GDM1 (cell line): ENCODE data around the gene B4GALT6.

Experiments used
- DNase-seq: peaks from one replicate; lab custom pipeline; 2025; lab: John Stamatoyannopoulos, UW

The B4GALT6 gene

GRCh38 chr18:31659576-31660177 is 24.7 kb downstream of the B4GALT6 start:
- DNase-seq: no peak

GRCh38 chr18:31658670-31659575 is 25.5 kb downstream of the B4GALT6 start:
- peak; percentile 45 for DNase-seq

GRCh38 chr18:31657823-31658669 is 26.3 kb downstream of the B4GALT6 start:
- DNase-seq: no peak

- DNase-seq: no peak
Measured at GRCh38 chr18:31656754-31657153, 27.6 kb downstream of the B4GALT6 start.

- DNase-seq: no peak
Measured at GRCh38 chr18:31655354-31655753, 29.0 kb downstream of the B4GALT6 start.

DNA sequence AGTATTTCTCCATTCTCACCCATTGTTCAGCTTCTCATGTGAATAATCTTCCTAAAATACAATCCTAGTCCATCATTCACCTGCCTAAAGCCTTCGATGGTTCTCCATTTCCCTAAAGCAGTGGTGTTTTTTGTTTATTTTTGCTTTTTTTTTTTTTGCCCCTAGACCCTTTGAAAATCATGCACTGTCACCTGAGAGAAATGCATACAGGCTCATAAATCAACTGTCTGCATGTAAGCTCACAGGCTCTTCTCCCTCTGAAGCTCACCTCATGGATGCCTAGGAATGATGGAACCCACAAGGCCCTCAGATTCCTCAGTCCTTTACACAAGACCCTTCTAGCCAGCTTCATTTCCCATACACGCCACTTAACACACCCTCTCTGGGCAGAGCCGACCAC is 31.5 kb downstream of the B4GALT6 start:
- no peak for DNase-seq

DNA sequence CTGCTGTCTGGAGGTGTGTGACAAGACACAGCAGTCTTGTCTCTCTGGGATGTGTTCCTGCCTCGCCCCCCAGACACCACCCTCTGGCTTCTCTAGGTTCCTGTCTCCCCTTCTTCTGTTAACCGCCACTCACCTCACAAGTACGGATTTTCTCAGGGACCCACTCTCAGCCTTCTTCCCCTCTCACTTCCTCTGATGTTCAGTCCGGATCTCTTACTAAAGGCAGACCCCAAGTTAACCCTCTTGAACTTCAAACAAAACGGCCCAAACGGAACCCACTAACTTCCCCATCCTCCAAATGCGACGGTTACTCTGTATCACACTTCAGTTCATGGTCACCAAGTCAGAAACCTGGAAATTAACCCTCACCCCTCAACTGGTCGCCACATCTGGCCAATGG is 32.0 kb downstream of the B4GALT6 start:
- peak; percentile 81 for DNase-seq

DNA sequence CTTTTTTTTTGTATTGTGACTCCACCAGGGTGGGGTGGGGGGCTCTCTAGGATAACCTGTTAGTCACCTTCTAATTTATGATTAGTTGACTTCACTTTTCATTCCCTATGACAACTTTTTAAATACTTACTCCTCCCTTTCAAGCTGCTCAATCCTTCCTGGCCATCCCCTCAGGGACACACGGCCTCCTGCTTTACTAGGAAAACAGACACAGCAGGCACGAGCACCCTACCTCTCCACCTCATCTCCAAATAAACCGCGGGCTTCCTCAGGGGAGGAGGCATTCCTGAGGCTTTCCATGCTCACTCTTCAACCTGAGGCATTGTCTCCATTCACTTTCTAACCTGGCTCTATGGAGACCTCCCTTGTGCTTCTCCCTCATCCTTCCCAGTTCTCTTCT is 33.0 kb downstream of the B4GALT6 start:
- no peak for DNase-seq

DNA sequence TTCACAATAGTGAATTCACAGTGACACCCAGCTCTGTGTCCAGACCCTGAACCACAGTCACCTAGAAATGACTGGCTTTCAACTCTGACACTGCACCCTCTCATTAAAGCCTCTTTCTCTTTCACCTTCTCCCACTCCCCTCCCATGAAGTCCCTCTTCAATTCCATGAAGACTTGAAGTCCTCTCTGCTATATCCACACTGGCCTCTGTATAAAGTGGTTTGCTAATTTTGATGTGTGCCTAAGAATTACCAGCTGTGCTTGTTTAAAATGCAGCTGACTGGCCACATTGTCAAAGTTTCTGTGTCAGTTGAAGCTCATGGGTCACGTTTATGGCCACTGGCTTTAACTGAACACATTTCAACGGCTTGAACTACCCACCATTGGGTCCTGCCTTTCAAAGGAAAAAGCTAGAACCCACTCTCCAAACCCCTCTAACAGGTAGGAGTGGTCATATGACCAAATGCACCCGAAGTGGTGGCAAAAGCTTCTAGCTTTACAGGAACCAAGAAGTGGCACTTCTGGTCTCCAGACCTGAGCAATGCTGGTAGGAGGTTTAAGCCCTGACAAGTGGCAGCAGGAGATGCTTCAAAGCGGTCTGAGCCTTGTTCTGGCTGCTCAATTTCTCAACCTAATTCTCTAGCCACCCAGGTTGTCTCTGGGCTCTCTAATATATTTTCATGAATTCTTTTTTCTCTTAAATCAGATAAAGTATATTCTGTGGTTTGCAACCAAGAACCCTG is 34.2 kb downstream of the B4GALT6 start:
- DNase-seq: no peak

DNA sequence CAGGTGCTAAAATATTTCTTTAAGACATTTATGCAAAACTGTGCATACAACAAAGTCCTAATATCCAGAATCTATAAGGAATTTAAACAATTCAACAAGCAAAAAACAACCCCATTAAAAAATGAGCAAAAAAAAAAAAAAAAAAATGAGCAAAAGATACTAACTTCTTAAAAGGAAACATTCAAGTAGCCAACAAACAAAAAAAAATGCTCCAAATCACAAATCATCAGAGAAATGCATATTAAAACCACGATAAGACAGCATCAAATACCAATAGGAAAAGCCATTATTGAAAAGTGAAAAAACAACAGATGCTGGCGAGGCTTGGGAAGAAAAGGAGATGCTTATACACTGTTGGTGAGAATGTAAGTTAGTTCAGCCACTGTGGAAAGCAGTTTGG is 34.9 kb downstream of the B4GALT6 start:
- DNase-seq: no peak

DNA sequence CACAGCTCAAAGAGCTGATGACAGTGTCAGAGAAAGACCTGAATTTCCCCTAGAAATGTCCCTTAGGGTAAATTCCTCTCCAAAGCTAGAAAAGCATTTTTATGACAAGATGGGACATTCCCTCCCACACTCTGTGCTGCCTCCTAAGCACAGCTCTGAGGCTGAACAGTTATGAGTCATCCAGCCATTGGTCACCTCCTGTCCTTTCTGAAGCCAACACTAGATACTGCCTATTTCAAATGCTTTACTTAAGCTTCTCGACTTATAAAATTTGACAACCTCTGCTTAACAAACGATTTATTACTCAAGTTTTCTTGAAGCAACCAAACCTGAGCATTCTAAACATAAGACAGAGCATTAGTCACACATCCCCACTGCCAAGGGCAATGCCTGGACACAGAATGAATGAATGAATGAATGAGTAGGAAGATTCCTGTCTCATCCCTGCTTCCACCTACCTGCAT is 35.4 kb downstream of the B4GALT6 start:
- no peak for DNase-seq

DNA sequence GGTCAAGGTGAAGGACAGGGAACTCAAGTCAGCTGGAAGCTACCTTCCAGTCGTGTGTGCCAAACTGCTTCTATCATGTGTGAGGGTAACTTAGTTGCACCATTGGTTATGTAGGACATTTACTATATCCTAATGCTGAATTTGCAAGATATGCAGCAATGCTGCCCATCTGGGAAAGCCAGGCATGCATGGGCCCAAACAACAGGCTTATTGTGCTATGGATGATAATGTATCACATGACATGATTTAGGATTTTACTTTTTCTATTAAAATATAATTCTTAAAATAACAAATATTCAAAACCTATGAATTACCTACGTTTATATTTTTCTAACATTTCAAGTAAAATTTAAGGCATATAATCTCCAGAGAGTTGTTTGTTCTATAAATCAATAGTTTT is 35.9 kb downstream of the B4GALT6 start:
- no peak for DNase-seq

DNA sequence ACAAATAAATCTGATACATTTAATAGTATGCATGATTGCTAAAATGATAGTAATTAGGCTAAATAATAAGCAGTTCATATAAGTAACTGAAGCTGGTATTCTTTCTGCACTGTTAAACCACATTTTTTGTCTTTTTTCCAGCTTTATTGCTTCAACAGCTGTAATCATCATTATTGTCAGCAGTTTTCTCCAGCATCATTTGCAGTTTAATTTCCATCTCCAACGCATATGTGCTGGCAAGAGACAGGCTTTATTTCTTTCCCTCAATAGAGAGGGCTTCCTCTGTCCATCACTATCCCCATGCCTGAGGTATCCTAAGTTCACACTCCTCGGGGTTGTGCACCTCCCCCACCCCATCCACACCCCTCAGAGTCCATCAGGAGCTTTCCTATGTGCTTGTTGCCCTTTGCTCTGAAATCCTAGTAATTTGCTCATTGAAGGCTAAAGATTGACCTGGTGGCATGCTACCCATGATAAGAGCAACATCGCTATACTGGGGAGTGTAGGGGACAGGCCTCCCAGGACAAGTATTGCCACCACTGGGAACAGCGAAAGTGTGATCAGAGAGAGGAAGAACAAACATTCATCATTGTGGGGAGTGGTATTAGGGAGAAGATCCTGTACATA is 37.1 kb downstream of the B4GALT6 start:
- DNase-seq: no peak

DNA sequence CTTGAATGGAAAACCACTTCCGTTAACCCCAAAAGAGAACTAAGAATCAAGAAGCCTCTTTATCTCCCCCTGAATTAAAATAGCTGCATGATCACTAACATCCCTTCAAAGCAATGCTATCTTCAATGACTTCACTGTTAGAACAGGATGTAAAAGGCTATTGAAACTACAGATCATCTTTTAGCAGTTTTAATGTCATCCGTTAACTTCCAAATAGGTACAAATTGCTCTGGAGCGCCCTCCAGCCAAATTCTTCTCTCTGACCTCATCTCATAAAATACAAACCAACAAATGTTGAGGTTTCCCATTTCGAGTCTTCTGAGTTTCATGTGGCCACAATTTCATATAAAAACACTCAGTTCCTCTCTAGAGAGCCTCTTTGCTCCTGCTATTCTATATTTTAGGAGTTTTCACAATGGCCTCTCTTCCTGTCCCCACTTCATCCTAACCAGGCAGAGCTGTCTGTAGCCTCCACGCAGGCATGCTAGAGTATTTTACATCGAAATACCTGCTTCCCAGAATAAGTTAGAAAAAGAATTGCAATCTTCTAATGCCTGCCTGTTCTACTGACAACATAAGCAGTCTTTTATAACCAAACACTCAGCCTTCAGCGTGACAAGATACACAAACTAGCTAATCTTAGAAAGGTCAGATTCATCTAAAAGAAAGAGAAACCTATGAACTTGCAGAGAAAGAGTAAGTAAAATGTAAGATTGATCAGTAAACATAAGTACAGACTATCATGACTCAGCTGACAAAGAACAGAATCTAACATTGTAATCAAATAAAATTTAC is 37.9 kb downstream of the B4GALT6 start:
- DNase-seq: no peak

DNA sequence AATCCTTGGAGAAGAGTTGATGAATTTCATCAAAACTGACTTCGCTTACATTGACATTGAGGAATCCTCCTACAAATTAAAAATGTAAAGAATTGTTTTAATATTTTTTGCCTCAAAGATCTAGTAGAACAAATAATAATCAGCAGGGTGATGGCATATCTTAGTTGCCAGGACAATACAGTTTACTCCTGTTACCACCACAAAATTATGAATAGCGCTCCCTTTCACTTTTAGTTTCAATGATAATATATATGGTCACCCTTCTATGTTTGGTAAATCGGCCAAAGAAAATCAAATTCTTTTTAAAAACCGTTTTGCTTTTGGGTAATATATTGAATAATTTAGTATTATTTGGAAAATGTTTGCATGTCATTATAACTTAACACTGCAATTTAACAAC is 39.0 kb downstream of the B4GALT6 start:
- DNase-seq: no peak

DNA sequence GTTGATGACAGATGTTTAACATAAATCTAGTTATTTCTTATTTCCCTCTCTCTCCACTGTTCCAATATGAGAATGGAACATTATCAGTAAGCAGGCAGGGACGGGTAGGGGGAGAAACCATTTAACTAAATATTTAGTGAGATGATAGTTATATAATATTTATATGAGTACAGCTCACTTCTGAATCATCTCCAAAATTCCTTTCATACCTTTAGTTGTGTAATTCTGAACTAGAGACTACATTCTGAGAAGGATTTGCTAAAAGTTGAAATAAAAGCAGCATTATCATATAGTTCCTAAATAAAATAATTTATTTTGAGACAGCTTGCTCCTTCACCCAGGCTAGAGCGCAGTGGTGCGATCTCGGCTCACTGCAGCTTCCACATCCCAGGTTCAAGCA is 41.4 kb downstream of the B4GALT6 start:
- no peak for DNase-seq

DNA sequence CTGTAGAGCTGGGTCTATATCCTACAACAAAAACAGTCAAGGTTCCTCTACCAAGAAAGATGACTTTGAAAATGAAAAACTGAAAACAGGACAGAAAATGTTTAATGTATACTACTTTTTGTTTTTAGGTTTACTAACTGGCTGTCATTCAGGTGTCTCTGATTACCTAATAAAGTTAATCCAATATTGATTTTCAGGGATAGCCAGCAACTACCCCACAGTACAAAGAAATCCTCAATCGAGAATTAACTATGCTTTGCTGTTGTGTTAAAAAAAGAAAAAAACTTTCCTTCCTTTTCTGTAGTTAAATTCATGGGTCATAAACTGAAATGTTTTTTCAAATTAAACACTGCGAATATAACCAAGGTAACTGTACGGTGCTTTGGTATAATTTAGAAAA is 46.9 kb downstream of the B4GALT6 start:
- no peak for DNase-seq

DNA sequence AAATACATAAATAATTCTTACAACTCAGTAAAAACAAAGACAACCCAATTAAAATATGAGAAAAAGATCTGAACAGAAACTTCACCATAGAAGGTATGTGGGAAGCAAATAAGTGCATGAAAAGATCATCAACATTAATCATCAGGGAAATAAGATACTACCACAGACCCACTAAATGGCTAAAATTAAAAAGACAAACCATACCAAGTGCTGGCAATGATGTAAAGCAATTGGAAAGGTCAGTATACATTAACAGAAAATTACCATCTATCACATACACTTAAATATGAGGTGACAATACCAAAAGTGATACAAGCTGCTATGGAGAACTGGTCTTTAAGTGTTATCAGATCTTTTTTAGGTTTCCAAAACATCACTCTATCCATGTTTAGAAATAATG is 48.0 kb downstream of the B4GALT6 start:
- DNase-seq: no peak

GRCh38 chr18:31634331-31634713 is 50.1 kb downstream of the B4GALT6 start:
- peak; percentile 64 for DNase-seq
